GM19395 (cell line): ENCODE measurements around the gene SOS1.
"Not testable (repeated sequence)": the region's sequence is repeated elsewhere in the genome, so short reads cannot be mapped to it uniquely, and the experiment has no call there.

Experiments
- ATAC-seq: cut with Tn5 transposase; IDR thresholded peaks from one replicate; pipeline ENCODE4 v1.9.1; 2021; ENCODE audit warnings: mild to moderate bottlenecking, moderate library complexity; ENCODE audit not compliant: unreplicated experiment

SOS1 gene

DNA sequence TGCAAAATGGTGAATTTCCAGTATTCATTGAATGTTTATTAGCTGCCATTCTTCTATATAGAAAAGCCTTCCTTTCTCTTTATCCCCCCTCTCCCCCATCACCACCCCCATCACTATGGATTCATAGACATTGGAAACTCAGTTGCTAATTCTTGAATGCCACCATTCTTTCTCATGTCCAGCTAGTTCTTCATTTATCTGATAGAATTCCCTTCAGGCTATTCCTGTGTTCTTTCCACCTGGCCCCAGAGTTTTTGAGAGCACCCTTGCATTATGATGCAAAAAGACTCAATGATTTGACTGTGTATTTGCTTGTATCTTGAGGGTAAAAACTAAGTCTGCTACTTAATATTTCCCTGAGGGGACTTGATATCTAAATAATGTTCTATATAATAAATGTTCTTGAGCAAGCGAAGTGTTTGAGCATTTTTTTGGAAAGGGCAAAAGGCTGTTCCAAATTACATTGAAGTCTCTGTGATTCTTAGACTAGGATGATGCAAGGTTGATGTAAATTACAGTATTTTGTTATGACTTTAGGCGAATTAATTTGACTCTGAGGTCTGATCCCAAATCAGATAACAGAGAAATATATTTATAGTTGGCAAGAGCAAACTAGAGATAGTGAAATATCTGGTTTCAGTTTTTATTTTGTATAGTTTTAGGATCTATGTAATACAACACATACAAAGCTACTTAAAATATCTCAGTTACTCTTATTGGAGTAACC is 18.8 kb upstream of the SOS1 start:
- no peak for ATAC-seq

DNA sequence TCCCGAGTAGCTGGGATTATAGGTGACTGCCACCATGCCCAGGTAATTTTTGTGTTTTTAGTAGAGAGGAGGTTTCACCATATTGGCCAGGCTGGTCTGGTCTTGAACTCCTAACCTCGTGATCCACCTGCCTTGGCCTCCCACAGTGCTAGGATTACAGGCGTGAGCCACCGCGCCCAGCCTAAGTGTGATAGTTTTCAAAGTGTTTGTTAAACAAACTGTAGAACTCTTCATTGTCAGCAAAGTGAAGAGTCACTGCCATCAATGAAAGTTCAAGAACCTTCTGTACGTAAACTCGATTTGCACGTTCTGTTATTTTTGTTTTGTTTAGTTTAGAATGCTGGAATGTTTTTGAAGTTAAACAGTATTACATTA is 18.0 kb upstream of the SOS1 start:
- no peak for ATAC-seq

DNA sequence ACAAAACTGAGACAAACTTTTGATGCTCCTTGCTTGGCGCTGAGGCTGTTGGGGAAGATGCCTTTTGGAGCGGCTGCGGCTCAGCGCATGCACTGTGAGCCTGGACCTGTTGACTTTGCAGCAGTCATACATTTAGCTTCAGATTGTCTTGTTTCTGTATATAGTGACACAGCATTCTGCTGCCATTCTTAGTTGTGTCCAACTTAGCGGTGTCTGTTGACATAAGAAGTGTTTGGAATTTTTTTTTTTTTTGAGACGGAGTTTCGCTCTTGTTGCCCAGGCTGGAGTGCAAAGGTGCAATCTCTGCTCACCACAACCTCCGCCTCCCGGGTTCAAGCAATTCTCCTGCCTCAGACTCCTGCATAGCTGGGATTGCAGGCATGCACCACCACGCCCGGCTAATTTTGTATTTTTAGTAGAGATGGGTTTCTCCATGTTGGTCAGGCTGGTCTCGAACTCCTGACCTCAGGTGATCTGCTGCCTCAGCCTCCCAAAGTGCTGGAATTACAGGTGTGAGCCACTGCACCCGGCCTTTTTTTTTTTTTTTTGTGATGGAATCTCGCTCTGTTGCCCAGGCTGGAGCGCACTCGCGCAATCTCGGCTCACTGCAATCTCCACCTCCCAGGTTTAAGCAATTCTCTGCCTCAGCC is 17.5 kb upstream of the SOS1 start:
- not testable (repeated sequence) for ATAC-seq

DNA sequence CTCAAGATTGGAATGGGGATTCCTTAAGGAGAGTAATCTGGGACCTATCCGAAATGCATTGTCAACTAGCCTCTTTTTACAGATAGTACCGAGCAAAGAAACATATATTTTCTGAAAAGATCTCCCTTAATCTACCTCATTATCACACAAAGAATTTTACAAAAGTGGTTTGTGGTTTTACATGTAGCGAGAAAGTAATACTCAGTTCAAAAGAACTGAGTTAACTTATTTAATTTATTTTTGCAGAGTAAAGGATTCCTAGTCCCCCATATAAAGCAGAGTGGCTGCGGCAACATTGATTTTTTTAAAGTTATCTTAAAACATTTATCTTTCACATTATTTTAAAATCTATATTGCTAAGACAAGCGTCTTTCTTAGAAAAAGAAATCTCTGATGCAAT is 15.9 kb upstream of the SOS1 start:
- no peak for ATAC-seq

DNA sequence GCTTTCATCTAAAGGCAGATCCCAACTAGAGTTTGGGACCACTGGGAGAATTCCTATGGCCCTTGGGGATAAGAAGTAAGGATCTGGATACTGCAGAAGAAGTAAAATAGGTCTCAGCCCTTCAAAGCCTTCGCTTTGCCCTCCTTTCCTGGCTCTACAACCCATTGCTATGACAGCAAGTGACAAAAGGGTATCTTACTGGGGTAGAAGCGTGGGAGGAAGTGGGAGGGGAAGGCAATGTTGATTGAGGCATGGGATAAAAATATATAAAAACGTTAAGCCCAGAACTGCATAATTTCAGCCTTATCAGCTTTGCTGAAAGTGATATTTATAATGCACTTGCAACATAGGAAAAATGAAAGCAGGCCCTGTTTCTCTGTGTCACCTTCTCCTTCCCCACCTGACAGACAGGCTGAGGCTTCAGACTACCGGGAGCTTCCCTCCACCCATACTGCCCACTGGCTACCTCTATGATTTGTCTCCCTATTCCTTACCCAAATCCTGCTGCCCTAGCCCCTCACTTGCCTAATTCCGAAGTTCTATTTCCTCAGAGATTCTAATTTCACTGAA is 14.9 kb upstream of the SOS1 start:
- ATAC-seq = no peak

DNA sequence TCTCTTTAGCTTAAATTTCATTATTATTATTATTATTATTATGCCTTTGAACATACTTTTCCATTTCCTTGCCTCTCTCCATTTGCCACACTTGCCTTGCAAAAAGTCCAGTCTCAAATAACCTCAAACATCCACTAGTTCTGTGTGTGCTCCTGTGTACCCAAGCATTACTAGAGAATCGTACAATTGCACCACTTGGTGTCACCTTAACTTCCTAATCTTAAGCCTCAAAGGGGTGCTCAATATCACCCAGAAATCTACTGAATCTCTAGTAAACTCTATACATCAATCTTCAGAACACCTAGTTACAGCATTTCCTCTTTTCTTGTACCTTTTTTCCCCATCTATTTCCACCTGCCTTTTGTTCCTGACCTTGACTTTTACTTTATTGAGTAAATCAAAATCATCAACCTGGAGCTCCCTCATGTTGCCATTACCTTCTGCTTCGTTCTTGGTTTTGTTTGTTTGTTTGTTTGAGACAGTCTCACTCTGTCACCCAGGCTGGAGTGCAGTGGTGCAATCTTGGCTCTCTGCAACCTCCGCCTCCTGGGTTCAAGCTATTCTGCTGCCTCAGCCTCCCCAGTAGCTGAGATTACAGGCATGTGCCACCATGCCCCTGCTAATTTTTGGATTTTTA is 12.5 kb upstream of the SOS1 start:
- ATAC-seq = no peak

DNA sequence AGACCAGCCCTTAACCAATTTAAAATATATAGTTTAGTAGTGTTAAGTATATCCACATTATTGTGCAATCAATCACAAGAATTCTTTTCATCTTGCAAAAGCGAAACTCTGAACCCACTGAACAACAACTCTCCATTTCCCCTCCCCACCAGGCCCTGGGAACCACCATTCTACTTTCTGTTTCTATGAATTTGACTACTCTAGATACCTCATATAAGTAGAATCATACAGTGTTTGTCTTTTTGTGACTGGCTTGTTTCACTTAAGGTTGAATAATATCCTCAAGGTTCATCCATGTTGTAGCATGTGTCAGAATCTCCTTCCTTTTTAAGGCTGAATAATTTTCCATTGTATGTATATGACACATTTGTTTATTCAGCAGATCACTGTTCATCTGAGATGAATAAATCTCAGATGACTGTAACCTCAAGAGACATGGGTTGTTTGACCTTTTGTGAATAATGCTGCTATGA is 8.1 kb upstream of the SOS1 start:
- peak; percentile 62 for ATAC-seq

DNA sequence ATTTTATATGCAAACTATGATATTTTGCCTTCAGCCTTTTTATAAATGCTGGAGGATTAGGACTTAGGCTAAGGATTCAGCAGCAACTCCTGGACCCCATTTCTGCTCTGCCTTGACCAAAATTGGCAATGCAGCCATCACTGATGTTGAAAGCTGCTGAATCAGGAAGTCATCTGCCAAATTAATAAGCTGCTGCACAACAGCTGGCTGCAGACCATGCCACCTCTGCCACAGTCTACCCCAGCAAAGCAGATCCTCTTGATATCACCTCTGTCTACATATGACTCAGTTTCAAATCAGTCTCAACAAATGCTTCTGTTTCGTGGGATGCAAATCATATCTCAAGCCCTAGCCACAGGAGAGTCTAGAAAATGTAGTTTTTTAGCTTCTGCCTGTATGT is 7.1 kb upstream of the SOS1 start:
- ATAC-seq = peak; percentile 46

DNA sequence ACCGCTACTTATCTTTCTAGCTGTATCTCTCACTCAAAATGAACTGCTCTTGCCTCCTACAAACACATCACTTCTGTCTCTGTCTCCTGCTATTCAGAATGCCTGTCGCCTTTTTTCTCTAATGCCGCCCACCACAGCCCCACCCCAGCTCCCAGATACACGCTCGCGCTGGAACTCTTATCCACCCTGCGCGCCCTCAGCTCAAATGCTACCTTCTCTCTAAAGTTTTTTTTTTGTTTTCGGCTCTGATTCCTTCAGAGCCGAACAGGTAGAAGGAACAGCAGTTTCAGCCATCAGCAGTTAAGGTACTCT is 3.9 kb upstream of the SOS1 start:
- ATAC-seq = no peak

DNA sequence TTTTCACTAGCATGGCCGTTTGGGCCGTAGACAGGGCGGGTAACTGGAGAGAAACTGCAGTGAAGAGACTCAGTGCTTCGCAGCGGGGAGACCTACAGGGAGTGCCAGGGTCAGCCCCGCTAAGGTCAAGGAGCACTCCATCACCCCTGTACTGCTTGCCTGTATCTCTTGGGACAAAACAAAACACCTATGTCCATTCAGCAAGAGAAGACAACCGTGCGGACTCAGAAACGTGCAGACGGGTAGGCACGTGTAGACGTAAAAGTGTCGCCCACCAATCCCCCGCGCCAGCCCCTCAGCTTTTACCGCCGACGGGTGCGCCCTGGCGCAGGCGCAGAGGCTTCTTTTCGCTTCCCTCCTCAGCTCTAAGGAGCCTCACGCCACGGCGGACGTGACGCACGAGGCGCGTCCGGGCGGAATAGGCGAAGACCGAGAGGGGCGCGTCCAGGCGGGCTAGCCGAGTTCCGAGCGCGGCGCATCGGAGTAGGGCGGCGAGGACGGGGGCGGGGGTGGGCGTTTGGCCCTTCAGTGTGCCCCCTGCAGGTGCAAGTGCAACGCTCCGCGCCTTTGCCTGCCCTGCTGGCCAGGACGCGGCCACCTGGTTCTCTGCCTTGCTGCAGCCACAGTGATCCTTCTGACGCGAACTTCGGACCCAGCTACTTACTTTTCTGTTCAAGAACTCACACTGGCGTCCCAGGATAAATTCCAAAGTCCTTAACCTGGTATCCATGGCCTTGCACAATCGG is 3.3 kb upstream of the SOS1 start:
- peak; percentile 66 for ATAC-seq

DNA sequence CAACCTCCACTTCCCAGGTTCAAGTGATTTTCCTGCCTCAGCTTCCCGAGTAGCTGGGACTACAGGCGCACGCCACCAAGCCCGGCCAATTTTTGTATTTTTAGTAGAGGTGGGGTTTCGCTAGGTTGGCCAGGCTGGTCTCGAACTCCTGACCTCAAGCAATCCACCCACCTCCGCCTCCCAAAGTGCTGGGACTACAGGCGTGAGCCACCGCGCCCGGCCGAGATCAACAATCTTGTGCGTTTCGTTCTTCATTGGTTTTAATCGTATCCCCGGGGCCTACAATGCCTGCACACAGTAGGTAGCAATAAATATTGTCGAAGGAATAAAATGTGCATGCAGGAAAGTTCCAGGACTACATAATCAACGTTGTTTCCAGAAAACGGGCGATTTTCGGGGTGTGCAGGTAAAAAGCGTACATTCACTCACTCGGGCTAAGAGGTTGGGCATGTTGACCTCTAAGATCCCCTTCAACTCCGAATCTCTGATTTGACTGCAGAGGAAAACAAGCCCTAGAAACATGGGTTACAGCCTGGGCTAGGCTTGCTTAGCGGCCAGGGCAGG is 2.7 kb upstream of the SOS1 start:
- no peak for ATAC-seq

DNA sequence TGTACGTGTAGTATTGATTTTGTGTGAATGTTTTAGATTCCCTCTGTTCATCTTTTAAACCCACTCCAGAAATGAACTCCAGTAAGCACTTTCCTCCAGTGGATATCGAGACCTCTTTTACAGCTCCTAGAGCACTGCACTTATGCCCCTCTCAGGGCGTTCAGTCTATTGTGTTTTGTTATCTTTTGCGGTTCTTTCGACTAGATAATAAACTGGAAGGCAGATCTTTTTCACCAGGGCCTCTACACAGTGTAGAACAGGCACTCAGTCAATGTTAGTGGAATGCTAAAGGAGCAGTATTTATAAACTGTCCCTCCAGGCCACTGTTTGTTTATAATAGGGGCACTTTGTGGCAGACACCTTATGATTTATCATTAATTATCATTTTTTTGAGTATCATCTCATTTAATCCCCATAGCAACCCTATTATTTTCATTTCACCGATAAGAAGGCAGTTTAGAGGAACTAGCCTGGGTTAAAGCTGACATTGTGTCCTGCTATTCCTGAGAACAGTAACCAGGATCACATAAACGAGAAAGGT is 742 bp upstream of the SOS1 start:
- ATAC-seq = no peak

DNA sequence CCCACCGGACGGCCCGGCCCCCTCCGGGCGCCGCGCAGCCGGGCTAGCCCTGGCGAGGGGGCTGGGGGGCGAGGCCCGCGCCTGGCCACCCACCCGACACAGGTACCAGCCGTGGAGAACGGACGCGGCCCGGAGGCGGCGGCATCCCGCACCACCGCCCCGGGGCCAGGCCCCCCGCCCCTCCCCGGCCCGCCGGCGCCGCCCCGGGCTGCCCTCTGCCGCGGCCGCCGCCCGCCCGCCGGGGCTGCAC is 405 bp downstream of the SOS1 start:
- ATAC-seq = peak; percentile 23

DNA sequence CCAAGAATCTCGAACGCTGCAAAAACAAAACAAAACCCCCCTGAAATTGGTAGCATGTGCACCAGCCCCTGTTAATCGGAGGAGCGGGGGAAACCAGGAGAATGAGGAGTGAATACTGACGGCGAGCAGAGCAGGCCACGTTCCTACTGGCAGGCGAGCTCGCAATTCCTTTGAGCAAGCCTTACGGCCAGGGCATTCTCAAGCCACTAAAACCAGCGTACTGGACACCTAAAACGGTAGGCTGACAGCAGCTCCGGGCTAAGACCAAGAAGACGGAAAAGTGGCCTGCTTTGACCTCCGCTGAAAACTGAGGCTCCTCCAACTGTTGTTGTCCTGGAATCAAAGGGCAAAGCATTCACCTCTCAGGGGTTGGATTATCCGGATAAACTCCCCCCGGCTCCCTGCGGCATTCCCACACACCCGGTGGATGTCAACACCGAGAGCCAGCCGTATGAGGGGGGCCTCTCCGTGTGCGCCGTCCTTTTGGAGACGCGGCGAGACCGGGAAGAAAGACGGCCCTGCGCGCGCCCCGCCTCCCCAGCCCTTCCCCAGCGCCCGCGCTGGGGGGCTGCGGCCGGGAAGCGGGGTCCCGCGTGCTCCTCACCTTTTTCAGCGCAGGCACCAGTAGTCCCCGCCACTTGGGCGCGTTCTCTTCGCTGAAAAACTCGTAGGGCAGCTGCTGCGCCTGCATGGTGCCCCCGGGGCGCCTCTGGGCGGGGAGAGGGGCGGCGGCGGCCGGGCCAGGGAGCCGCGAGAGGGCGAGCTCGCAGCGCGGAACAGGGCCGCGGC is 925 bp downstream of the SOS1 start:
- peak; percentile 36 for ATAC-seq

DNA sequence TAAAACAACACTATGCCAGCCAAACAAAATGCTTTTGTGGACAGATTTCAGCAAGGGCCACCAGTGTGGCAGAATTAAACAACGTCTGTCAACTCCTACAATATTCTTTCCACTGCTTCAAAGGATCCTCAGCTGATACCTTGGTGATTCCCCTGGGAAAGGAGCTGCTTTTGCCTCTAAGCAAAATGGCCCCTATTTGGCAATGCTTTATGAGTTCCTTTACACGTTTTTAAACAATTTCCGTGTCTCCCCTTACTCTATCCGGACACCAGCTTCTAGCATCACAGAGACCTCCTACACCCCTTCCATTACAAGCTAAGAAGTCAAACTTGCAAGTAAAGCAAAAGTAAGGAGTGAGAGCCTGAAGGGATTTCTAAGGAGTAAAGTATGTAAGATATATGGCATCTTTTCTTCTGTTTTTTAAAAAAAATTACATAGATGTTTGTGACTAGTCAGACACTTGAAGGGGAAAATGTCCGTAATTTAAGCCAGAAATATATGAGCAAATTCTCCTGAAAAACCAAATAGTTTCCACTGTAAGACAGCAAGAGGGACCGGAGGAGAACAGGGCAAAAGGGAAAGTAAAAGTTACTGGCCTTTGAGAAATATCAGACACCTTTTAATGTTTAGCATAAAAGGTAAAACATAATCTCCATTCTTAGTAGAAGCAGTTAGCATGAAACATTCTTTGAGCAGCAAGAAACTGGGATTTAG is 1.9 kb downstream of the SOS1 start:
- ATAC-seq = no peak

DNA sequence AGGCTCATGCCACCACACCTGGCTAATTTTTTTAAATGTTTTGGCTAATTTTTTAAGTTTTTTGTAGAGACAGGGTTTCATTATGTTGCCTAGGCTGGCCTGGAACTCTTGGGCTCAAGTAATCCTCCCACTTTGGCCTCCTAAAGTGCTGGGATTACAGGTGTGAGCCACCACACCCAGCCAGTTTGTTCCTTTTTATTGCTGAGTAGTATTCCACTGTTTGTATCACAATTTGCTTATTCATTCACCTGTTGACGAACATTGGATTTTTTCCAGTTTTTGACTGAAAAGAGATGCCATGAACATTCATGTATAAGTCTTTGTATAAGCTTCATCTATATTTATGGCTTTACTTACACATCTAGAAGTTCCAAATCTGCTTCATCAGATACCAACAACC is 5.3 kb downstream of the SOS1 start:
- no peak for ATAC-seq

DNA sequence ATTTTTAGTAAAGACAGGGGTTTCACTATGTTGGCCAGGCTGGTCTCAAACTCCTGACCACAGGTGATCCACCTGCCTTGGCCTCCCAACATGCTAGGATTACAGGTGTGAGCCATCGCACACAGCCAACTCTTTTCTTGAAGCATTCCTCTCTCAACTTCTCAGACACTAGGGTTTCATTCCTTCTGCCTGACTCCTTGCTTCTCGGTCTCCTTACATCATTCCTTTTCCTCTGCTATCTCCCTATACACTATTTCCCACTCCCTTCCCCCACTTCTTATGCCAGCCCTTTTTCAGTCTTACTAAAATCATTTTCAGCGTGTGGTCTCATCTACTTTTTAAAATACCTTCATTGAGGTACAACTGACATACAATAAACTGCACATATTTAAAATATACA is 6.1 kb downstream of the SOS1 start:
- ATAC-seq = no peak

DNA sequence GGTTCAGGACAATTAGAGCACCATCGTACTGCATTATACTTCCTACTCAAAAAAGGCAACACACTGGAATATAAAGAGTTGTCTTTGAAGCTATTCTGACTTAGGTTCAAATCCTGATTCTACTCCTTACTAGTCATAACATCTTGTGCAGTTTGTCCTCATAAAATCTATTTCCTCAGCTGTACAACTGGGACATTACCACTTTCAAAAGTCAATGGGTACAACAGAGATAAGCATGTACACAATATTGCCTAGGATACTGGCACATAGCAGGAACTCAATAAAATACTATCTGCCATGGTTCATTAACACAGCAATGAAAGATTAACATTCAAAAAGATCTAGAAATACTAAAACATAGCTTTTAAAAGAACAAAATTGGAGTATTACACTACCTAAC is 11.3 kb downstream of the SOS1 start:
- ATAC-seq = no peak

DNA sequence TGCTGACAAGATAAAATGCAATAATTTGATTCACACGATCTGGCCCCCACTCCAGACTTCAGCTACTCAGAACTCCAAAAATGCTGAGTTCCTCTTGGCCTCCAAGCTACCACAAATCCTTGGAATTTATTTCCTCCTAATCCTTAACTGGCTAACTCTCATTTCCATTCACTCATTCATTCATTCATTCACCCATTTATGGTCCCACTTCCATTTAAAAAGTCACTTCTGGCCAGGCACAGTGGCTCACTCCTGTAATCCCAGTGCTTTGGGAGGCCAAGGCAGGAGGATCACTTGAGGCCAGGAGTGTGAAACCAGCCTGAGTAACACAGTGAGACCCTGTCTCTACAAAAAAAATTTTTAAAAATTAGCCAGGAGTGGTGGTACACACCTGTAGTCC is 12.5 kb downstream of the SOS1 start:
- no peak for ATAC-seq
